HL-60 (cell line): Measurements from ENCODE around the gene ANLN.

Experiments used
- GABPA ChIP-seq: IDR thresholded peaks from 2 replicates; pipeline ENCODE4 v1.6.1; 2012; ENCODE audit warnings: low read depth
- TF ChIP-seq, protein P1 (sequence below): IDR thresholded peaks from one replicate; pipeline ENCODE4 v1.5.1; 2011; ENCODE audit warnings: low read length, control low read depth, inconsistent platforms; ENCODE audit not compliant: insufficient read depth

DNA sequence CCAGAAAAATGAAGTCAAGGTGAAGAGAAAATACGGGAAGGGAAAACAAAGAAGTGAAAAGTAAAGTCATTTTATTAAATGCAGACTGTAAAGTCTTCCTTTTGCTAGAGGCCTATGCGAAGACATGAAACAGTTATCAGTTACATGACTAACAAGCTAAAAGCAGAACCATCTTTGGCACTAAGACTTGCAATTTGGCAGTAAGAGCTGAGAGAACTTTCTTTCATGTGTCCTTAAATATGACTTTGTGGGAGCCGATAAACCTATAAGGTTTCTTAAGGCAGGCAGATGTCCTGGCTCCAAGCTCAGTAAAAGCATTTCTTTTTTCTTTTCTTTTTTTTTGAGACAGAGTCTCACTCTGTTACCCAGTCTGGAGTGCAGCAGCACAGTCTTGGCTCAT, 10.4 kb downstream of the ANLN start:
- TF ChIP-seq, protein P1, sequence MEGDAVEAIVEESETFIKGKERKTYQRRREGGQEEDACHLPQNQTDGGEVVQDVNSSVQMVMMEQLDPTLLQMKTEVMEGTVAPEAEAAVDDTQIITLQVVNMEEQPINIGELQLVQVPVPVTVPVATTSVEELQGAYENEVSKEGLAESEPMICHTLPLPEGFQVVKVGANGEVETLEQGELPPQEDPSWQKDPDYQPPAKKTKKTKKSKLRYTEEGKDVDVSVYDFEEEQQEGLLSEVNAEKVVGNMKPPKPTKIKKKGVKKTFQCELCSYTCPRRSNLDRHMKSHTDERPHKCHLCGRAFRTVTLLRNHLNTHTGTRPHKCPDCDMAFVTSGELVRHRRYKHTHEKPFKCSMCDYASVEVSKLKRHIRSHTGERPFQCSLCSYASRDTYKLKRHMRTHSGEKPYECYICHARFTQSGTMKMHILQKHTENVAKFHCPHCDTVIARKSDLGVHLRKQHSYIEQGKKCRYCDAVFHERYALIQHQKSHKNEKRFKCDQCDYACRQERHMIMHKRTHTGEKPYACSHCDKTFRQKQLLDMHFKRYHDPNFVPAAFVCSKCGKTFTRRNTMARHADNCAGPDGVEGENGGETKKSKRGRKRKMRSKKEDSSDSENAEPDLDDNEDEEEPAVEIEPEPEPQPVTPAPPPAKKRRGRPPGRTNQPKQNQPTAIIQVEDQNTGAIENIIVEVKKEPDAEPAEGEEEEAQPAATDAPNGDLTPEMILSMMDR, result no peak
- no peak for TF ChIP-seq GABPA
